Activated B cell treated with CpG ODN at 0.5 μM for 24 hours (primary cell): ENCODE measurements around the gene FUT3. TPM values are rescaled to one million over a fixed set of nuclear protein-coding genes. Genes with fewer than 3 reads are reported as not detected.
A peak's percentile ranks its signal among the peaks of the same experiment; 100 is the strongest.

Experiments used
- ATAC-seq: fragments of 200-7000 bp; cut with Tn5 transposase; one replicate; pipeline ENCODE4 v1.10.0; 2021; ENCODE audit warnings: low read depth, mild to moderate bottlenecking, moderate library complexity
- CTCF ChIA-PET: fragments of 350-600 bp; sonication (Branson Sonifier 250); formaldehyde crosslinking; loops from one replicate; lab custom pipeline; 2021; ENCODE audit warnings: antibody characterized with exemption; lab: Charles Lee
- POLR2A ChIA-PET: fragments of 350-600 bp; sonication (Branson Sonifier 250); formaldehyde crosslinking; loops from one replicate; lab custom pipeline; 2021; ENCODE audit warnings: antibody characterized with exemption; lab: Charles Lee
- DNase-seq: peaks from one replicate; pipeline ENCODE4 v3.0.0; 2022
- H3K27ac Mint-ChIP-seq: one replicate; pipeline ENCODE4 v1.8.0; 2020; ENCODE audit warnings: mixed read lengths
- H3K27me3 Mint-ChIP-seq: one replicate; pipeline ENCODE4 v1.8.0; 2021; ENCODE audit warnings: mixed read lengths
- H3K36me3 Mint-ChIP-seq: one replicate; pipeline ENCODE4 v1.8.0; 2021; ENCODE audit warnings: low read depth, mixed read lengths
- H3K4me1 Mint-ChIP-seq: one replicate; pipeline ENCODE4 v1.8.0; 2021; ENCODE audit warnings: mixed read lengths
- H3K4me3 Mint-ChIP-seq: one replicate; pipeline ENCODE4 v1.8.0; 2020; ENCODE audit warnings: mild to moderate bottlenecking, mixed read lengths
- H3K9me3 Mint-ChIP-seq: one replicate; pipeline ENCODE4 v1.8.0; 2020; ENCODE audit warnings: mixed read lengths
- intact Hi-C: fragments of 100-400 bp; cut with micrococcal nuclease; formaldehyde crosslinking; loops from one replicate; pipeline ENCODE4 v1.15.1; 2024
- total RNA-seq: library from RNA; stranded (reverse); gene quantifications from 2 replicates; pipeline ENCODE4 v1.2.3, GENCODE V29; 2022
- TF ChIP-seq, protein P1 (sequence below): fragments of 200-600 bp; IDR thresholded peaks from one replicate; pipeline ENCODE4 v1.8.0; 2022; ENCODE audit warnings: antibody characterized with exemption, mild to moderate bottlenecking

Gene FUT3
- not detected in 2 replicates for total RNA-seq

DNA sequence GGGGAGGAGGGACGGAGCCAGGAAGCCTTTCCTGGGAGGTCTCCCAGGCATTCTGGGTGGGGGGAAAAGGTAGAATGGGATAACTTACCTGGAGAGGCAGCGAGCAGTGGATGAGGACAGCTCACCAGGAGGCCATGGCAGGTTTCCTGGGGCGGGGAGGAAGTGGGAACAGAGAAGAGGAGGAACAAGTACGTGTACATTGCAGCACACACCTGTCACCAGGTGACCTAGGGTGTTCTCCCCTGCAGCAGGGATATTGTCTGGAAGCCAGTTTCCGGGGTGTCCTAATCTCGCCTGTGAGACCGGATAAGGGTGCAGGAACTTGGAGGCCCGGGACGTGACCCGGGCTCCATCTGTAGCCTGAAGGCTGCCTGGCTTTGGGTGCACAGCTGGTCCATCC is at the start of gene FUT3:
Gene FUT3, minus strand, starts transcription at position 148 of the 400 bp plus-strand sequence.
- no peaks in the 10 kb centered on the region for H3K9me3 Mint-ChIP-seq
- ChIA-PET POLR2A (no interaction called here), CTCF (no interaction called here)
- peaks cover 7% of the 10 kb centered on the region for H3K27me3 Mint-ChIP-seq
- TF ChIP-seq, protein P1, sequence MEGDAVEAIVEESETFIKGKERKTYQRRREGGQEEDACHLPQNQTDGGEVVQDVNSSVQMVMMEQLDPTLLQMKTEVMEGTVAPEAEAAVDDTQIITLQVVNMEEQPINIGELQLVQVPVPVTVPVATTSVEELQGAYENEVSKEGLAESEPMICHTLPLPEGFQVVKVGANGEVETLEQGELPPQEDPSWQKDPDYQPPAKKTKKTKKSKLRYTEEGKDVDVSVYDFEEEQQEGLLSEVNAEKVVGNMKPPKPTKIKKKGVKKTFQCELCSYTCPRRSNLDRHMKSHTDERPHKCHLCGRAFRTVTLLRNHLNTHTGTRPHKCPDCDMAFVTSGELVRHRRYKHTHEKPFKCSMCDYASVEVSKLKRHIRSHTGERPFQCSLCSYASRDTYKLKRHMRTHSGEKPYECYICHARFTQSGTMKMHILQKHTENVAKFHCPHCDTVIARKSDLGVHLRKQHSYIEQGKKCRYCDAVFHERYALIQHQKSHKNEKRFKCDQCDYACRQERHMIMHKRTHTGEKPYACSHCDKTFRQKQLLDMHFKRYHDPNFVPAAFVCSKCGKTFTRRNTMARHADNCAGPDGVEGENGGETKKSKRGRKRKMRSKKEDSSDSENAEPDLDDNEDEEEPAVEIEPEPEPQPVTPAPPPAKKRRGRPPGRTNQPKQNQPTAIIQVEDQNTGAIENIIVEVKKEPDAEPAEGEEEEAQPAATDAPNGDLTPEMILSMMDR, result no peak
- no peak for DNase-seq
- no peak within 1 kb of the TSS for H3K27ac Mint-ChIP-seq
- H3K4me1 Mint-ChIP-seq, result no peaks in the 10 kb centered on the region
- intact Hi-C loops, result no loop called here
- H3K36me3 Mint-ChIP-seq, result no peaks in the 10 kb centered on the region
- no peak for ATAC-seq
- no peak within 1 kb of the TSS for H3K4me3 Mint-ChIP-seq

DNA sequence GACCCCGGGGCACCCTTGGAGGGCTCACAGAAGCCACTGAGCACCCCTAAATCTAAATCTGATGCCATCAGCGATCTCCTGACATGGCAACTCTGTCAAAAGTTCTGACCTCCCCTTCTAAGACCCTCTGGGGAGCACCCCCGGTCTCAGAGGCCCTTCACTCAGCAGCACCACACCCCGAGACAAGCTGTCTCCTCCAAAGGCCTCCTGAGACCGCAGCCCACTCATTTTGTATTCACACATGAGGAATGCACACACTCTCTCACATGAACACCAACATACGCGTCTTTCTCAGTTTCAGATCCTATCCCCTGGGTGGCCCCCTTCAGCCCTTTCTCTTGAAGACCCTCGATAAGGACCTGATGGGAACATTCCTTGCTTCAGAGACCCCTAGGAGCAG is 49.7 kb upstream of the FUT3 start:
- Mint-ChIP-seq H3K36me3 (peaks cover 32% of the 10 kb centered on the region), H3K4me1 (peaks cover 32% of the 10 kb centered on the region), H3K27me3 (no peaks in the 10 kb centered on the region), H3K4me3 (no peak overlapping the region), H3K27ac (no peak overlapping the region), H3K9me3 (no peaks in the 10 kb centered on the region)
- intact Hi-C loops, result loop anchor here (5.0 to 10.0 kb wide), 2 partner anchors 279 to 1634 kb away; partner anchors contain the start of genes PNPLA6, SAFB and SAFB2
- ATAC-seq (no peak), DNase-seq (no peak)
- POLR2A ChIA-PET, result no interaction called here
- TF ChIP-seq, protein P1, result no peak
- CTCF ChIA-PET, result no interaction called here

DNA sequence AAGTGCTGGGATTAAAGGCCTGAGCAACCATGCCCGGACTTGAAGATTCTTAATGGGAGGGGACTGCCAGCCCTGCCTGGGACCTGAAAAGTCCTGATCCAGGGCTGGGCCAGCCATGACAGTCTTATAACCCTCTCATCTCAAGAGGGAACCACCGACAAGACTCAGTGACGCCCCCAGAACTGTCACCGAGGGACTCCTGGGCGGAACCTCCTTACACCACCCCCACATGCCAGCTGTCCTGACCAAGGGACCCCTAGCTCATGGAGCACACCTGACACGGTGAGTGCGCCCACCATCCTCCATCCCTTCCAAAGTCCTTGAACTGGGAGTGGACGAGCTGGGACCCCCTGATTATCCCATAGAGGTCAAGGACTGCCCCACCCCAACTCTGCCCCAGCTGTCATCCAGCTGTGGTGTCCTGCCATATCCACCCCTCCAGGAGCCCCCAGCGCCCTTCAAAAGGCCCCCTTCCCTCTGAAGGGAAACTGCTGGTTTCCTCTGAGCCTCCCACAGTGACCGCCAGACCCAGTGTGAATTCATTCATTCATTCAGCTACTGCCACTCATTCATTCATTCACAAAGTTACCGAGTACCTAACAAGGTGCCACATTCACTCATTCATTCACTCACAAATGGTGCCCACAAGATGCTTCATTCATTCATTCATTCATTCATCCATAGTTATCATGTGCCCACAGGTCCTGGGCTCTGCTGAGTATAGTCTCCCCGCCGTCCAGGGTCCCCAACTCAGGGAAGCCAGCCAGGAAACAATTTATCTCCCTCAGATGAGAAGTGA is 48.7 kb upstream of the FUT3 start:
- no peaks in the 10 kb centered on the region for H3K27me3 Mint-ChIP-seq
- ATAC-seq, result no peak
- ChIA-PET CTCF (no interaction called here), POLR2A (no interaction called here)
- intact Hi-C loops, result loop anchor here (5.0 to 10.0 kb wide), 2 partner anchors 278 to 1635 kb away; partner anchors contain the start of genes PNPLA6, SAFB and SAFB2
- H3K4me1 Mint-ChIP-seq, result peaks cover 30% of the 10 kb centered on the region
- DNase-seq, result no peak
- peak overlapping the region; percentile 36 for H3K4me3 Mint-ChIP-seq
- peaks cover 42% of the 10 kb centered on the region for H3K36me3 Mint-ChIP-seq
- H3K9me3 Mint-ChIP-seq, result no peaks in the 10 kb centered on the region
- TF ChIP-seq, protein P1, result no peak
- no peak overlapping the region for H3K27ac Mint-ChIP-seq

DNA sequence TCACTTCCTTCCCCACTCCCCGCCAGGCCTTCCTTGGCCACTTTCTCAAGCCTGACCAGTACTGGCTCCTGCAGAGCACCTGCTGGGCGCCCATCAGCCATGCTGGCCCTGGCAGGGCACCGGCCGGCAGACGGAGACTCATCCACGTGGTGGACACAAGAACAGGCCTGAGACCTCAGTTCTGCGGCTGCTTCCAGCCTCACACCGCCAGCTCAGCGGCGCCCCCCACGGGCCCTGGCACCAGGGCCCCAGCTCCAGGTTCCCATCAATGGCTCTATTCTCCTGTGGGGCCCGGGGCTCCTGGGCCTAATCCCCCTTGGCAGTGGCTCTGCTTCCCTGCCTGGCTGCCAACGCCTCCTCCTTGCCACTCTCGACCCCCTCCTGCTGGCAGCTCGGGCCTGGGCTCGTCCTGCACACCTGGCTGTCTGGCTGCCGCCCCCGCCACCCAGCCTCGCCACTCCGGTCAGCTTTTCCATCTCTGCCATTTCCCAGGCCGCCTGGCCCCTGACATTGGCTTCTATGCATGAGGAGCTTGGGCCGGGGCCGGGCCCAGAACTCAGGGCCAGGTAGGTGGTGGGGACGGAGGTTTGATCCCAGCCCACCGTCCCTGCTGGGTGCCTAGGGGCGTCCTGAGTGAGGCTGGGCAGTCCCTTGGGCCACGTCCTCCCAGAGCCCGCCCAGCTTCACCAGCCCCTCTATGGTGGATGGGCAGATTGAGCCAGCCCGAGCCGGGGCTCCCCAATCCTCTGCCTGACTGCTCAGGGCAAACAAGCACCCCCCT is 46.1 kb upstream of the FUT3 start:
- peaks cover 39% of the 10 kb centered on the region for H3K36me3 Mint-ChIP-seq
- no peak overlapping the region for H3K27ac Mint-ChIP-seq
- H3K4me3 Mint-ChIP-seq, result no peak overlapping the region
- H3K27me3 Mint-ChIP-seq, result no peaks in the 10 kb centered on the region
- peaks cover 17% of the 10 kb centered on the region for H3K4me1 Mint-ChIP-seq
- intact Hi-C loops, result no loop called here
- no peaks in the 10 kb centered on the region for H3K9me3 Mint-ChIP-seq
- TF ChIP-seq, protein P1, result no peak
- DNase-seq, result no peak
- ATAC-seq, result no peak
- POLR2A ChIA-PET, result no interaction called here
- CTCF ChIA-PET, result no interaction called here
